B cell (primary cell): ENCODE results near the gene KCND2. TPM values are rescaled to one million over a fixed set of nuclear protein-coding genes. Genes with fewer than 3 reads are reported as not detected.

Experiments used
- ATAC-seq: fragments of 200-7000 bp; cut with Tn5 transposase; one replicate; pipeline ENCODE4 v1.10.0; 2021; ENCODE audit warnings: low read depth, mild to moderate bottlenecking, moderate number of reproducible peaks, moderate library complexity
- CTCF ChIA-PET: fragments of 350-600 bp; sonication (Branson Sonifier 250); formaldehyde crosslinking; loops from one replicate; lab custom pipeline; 2021; ENCODE audit warnings: antibody characterized with exemption, inconsistent platforms; lab: Charles Lee
- POLR2A ChIA-PET: fragments of 350-600 bp; sonication (Branson Sonifier 250); formaldehyde crosslinking; loops from one replicate; lab custom pipeline; 2021; ENCODE audit warnings: antibody characterized with exemption; lab: Charles Lee
- DNase-seq: peaks from one replicate; pipeline ENCODE4 v3.0.0; 2013
- H2AFZ ChIP-seq: 2 replicates; pipeline ENCODE4 v1.6.1; 2012; ENCODE audit warnings: mild to moderate bottlenecking, low read depth, low read length; ENCODE audit not compliant: insufficient read depth, poor library complexity, severe bottlenecking
- H3K27ac ChIP-seq, 2 donors: 1 replicate in 1 of 2; 2 replicates in 1 of 2; pipeline ENCODE4 v1.5.1; 2012 to 2013; ENCODE audit warnings: low read length in 2 of 2, mild to moderate bottlenecking in 2 of 2, moderate library complexity in 1 of 2
- H3K27me3 ChIP-seq, 4 experiments: fragments of 200-600 bp in 1 of 4; sonication (generic) in 1 of 4; replicated peaks in 1 of 4; 1 replicate in 2 of 4; 2 replicates in 2 of 4; pipeline versions ENCODE4 v1.6.1 to v1.7.0; 2013 to 2016; ENCODE audit warnings: low read length in 3 of 4, mild to moderate bottlenecking in 2 of 4, mixed read lengths in 1 of 4, moderate library complexity in 1 of 4; ENCODE audit not compliant: insufficient read depth in 4 of 4, control insufficient read depth in 3 of 4; ENCODE audit errors: control extremely low read depth in 1 of 4
- H3K36me3 ChIP-seq, 2 experiments: replicated peaks in 1 of 2; 1 replicate in 1 of 2; 2 replicates in 1 of 2; pipeline versions ENCODE4 v1.6.1 to v1.7.1; 2013; ENCODE audit warnings: low read length in 1 of 2; ENCODE audit not compliant: insufficient read depth in 2 of 2, control insufficient read depth in 1 of 2; ENCODE audit errors: control extremely low read depth in 1 of 2, extremely low read depth in 1 of 2
- H3K4me1 ChIP-seq, 2 donors: fragments of 200-600 bp in 1 of 2; sonication (generic) in 1 of 2; 1 replicate in 1 of 2; 2 replicates in 1 of 2; pipeline versions ENCODE4 v1.5.1 to v1.6.1; 2013 to 2017; ENCODE audit warnings: low read length in 2 of 2; ENCODE audit not compliant: control insufficient read depth in 2 of 2, insufficient read depth in 2 of 2
- H3K4me2 ChIP-seq: replicated peaks from 2 replicates; pipeline ENCODE3; 2012; ENCODE audit warnings: mild to moderate bottlenecking, low read depth, low read length; ENCODE audit not compliant: poor library complexity, severe bottlenecking
- H3K4me3 ChIP-seq, 5 experiments: fragments of 200-600 bp in 1 of 5; sonication (generic) in 1 of 5; 1 replicate in 3 of 5; 2 replicates in 2 of 5; pipeline versions ENCODE4 v1.5.1 to v1.7.0; 2011 to 2016; ENCODE audit warnings: low read length in 4 of 5, mild to moderate bottlenecking in 4 of 5, low read depth in 2 of 5, control low read depth in 1 of 5, moderate library complexity in 1 of 5; ENCODE audit not compliant: insufficient read depth in 1 of 5; ENCODE audit errors: control extremely low read depth in 1 of 5, extremely low read depth in 1 of 5
- H3K79me2 ChIP-seq: fragments of 200-600 bp; sonication (generic); one replicate; pipeline ENCODE4 v1.6.0; 2016; ENCODE audit warnings: low read length; ENCODE audit not compliant: control insufficient read depth, insufficient read depth
- H3K9ac ChIP-seq: fragments of 200-600 bp; sonication (generic); 2 replicates; pipeline ENCODE4 v1.6.1; 2017; ENCODE audit warnings: mild to moderate bottlenecking, low read length, moderate library complexity
- H3K9me3 ChIP-seq, 3 donors: one replicate each; pipeline versions ENCODE4 v1.6.1 to v1.7.1; 2013; ENCODE audit warnings: low read length in 2 of 3; ENCODE audit not compliant: control insufficient read depth in 2 of 3, insufficient read depth in 1 of 3; ENCODE audit errors: control extremely low read depth in 1 of 3
- H4K20me1 ChIP-seq: 2 replicates; pipeline ENCODE4 v1.6.0; 2012; ENCODE audit warnings: mild to moderate bottlenecking, low read length; ENCODE audit not compliant: insufficient read depth, control insufficient read depth, poor library complexity, severe bottlenecking
- H3K27ac Mint-ChIP-seq: one replicate; pipeline ENCODE4 v1.8.0; 2021; ENCODE audit warnings: mixed read lengths
- H3K27me3 Mint-ChIP-seq: one replicate; pipeline ENCODE4 v1.8.0; 2021; ENCODE audit warnings: mixed read lengths
- H3K4me1 Mint-ChIP-seq: one replicate; pipeline ENCODE4 v1.8.0; 2021; ENCODE audit warnings: mixed read lengths
- H3K4me3 Mint-ChIP-seq: one replicate; pipeline ENCODE4 v1.8.0; 2021; ENCODE audit warnings: mixed read lengths
- H3K9me3 Mint-ChIP-seq: one replicate; pipeline ENCODE4 v1.8.0; 2022; ENCODE audit warnings: mixed read lengths; ENCODE audit not compliant: insufficient read depth
- CTCF ChIP-seq: fragments of 200-600 bp; IDR thresholded peaks from one replicate; pipeline ENCODE4 v1.8.0; 2022; ENCODE audit warnings: antibody characterized with exemption, mild to moderate bottlenecking
- EZH2 ChIP-seq: IDR thresholded peaks from 2 replicates; pipeline ENCODE4 v1.6.1; 2012; ENCODE audit warnings: borderline replicate concordance, low read depth, mild to moderate bottlenecking, moderate library complexity, low read length; ENCODE audit not compliant: insufficient read depth, poor library complexity, severe bottlenecking
- WGBS: methylation state at CpG from one replicate; pipeline ENCODE4 v1.1.5; 2013; ENCODE audit warnings: missing lambda C conversion rate; ENCODE audit not compliant: insufficient coverage; 5-methylcytosine and 5-hydroxymethylcytosine counted together
- intact Hi-C: fragments of 100-400 bp; cut with micrococcal nuclease; formaldehyde crosslinking; loops from one replicate; pipeline ENCODE4 v1.10.0; 2022
- polyA plus RNA-seq: library from polyadenylated mRNA; depleted of rRNA; stranded (reverse); fragments of >200 nt; gene quantifications from 2 replicates; pipeline ENCODE4 v1.2.3, GENCODE V29; 2012
- total RNA-seq, 2 donors: library from RNA; stranded (reverse); fragments of 120-200 nt in 1 of 2; gene quantifications; 1 replicate in 1 of 2; 2 replicates in 1 of 2; pipeline versions ENCODE4 v1.2.3 to v1.2.4, GENCODE V29; 2013 to 2022

The KCND2 gene
- total and polyA plus RNA-seq, 2 donors (not counting 1 experiment from before 2014, with no cell fraction given) = not detected

DNA sequence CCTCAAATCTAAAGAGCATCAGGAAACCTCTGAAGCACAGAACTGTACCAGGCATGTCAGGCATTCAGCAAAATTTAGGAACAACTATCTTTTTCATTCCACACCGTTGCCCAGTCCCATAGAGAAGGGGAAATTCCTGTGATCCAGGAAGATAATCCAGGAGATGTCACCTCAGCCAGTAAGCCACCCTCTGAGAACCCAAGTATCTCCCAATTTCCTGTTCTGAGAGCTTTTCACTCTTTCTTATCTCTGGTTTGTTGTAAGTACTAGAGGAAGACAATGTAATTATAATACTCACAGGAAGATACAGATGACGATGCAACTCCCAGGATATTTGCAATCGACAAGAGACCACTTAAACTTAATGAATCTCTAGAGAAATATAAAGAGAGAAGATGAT, 487.9 kb downstream of the KCND2 start:
- no peak overlapping the region for H3K9ac ChIP-seq
- Mint-ChIP-seq H3K4me3 (no peak overlapping the region), H3K4me1 (no peaks in the 10 kb centered on the region), H3K27me3 (peaks cover 9% of the 10 kb centered on the region), H3K9me3 (no peaks in the 10 kb centered on the region), H3K27ac (no peak overlapping the region)
- no peaks in the 10 kb centered on the region for H4K20me1 ChIP-seq
- H3K36me3 ChIP-seq = no peaks in the 10 kb centered on the region
- no peak overlapping the region for H3K4me2 ChIP-seq
- no peak for ATAC-seq
- no peak overlapping the region for H2AFZ ChIP-seq
- intact Hi-C loops = no loop called here
- ChIA-PET POLR2A (no interaction called here), CTCF (no interaction called here)
- WGBS = no CpG with 5 or more reads among the region's 3 CpGs
- no peaks in the 10 kb centered on the region for H3K27me3 ChIP-seq
- no peak overlapping the region for H3K27ac ChIP-seq
- H3K4me3 ChIP-seq = no peak overlapping the region
- TF ChIP-seq CTCF (no peak), EZH2 (no peak)
- H3K4me1 ChIP-seq = no peaks in the 10 kb centered on the region
- no peaks in the 10 kb centered on the region for H3K9me3 ChIP-seq
- DNase-seq = no peak
- H3K79me2 ChIP-seq = no peaks in the 10 kb centered on the region

- Mint-ChIP-seq H3K9me3 (no peaks in the 10 kb centered on the region), H3K27ac (no peak overlapping the region), H3K4me1 (no peaks in the 10 kb centered on the region), H3K27me3 (no peaks in the 10 kb centered on the region), H3K4me3 (no peak overlapping the region)
- H3K27ac ChIP-seq = no peak overlapping the region
- no peak for DNase-seq
- H4K20me1 ChIP-seq = no peaks in the 10 kb centered on the region
- H2AFZ ChIP-seq = no peak overlapping the region
- no peaks in the 10 kb centered on the region for H3K36me3 ChIP-seq
- no peaks in the 10 kb centered on the region for H3K79me2 ChIP-seq
- CTCF ChIA-PET = no interaction called here
- no peak for TF ChIP-seq CTCF
- POLR2A ChIA-PET = no interaction called here
- intact Hi-C loops = no loop called here
- ATAC-seq = no peak
- H3K4me1 ChIP-seq = no peaks in the 10 kb centered on the region
- H3K27me3 ChIP-seq = no peaks in the 10 kb centered on the region
- H3K9ac ChIP-seq = no peak overlapping the region
- no peak overlapping the region for H3K4me3 ChIP-seq
- H3K9me3 ChIP-seq = no peaks in the 10 kb centered on the region
- no peak overlapping the region for H3K4me2 ChIP-seq
- WGBS = 92% methylated on average over 1 of the region's 3 CpGs
These were observed 497.2 kb downstream of the KCND2 start for GRCh38 chr7:120770206-120770605.
